Suppressor macrophage treated with lipopolysaccharide for 4 hours (primary cell): ENCODE data around the gene RMDN2.
"Not testable (repeated sequence)": the region's sequence is repeated elsewhere in the genome, so short reads cannot be mapped to it uniquely, and the experiment has no call there.

Source experiments
- DNase-seq: peaks from one replicate; pipeline ENCODE4 v3.0.0-alpha.2; 2020

RMDN2 gene

DNA sequence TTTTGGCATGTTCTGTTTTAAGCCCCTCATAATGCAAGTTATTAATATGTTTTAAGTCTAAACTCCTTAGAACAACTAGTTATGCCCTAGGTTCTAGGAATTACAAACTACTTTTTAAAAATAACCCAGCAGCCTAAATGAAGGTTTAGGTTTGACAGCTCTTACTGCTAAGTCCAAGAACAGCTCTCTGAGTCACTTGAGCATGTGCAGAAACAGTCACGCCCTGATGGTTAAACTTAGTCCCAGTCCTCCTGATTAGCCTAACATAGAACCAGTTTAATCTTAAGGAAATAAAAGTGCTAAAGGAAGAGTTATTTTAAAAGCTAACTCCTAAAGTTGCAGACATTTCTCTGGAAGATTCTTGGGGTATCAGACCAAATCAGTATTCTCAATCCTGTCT is 72.5 kb downstream of the RMDN2 start:
- DNase-seq: no peak

DNA sequence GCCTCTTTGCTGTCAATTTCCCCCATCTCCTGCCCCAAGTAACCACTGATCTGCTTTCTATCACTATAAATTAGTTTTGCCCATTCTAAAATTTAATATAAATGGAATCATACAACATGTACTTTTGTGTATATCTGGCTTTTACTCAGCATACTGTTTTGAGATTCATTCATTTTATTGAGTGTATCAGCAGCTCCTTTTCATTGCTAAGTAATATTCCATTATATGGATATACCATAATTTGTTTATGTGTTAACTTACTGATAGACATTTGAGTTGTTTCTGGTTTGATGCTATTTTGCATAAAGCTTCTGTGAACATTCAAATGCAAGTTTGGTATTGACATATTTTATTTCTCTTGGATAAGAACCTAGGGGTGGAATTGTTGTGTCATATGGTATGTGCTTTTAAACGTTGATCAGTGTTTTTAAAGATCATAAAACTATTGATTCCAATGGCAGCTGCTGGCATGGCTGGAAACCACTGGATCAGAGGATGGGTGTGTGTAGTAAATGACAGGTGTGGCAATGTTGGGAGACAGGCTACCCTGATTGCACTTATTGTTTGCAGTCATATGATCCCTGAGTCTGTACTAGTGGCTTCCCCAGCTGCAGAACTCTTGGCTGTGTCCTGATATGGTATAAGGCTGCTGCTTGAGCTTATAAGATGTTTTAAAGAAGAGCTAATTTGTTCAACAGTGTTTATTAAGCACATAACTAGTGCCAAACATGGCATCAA is 75.6 kb downstream of the RMDN2 start:
- no peak for DNase-seq

- not testable (repeated sequence) for DNase-seq
These were observed 85.1 kb downstream of the RMDN2 start for GRCh38 chr2:38010187-38010586.

DNA sequence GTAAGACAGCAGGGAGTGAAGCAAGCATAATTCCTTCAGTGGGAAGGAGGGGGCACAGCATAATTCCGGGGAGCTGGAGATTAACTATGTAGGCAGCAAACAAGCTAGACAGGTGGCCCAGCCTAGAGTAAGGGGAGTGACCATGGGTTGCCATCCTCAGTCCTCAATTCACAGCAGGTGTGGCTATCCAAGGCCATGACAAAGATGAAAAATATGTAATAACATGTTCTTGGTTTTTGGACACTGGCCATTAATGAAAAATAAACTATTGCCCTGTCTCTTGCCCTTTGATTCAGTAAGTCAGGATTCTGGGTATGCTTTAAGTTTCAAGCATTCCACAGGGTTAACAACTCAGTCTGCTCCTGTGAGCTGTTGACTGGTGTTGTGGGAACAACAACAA is 85.9 kb downstream of the RMDN2 start:
- DNase-seq: no peak

DNA sequence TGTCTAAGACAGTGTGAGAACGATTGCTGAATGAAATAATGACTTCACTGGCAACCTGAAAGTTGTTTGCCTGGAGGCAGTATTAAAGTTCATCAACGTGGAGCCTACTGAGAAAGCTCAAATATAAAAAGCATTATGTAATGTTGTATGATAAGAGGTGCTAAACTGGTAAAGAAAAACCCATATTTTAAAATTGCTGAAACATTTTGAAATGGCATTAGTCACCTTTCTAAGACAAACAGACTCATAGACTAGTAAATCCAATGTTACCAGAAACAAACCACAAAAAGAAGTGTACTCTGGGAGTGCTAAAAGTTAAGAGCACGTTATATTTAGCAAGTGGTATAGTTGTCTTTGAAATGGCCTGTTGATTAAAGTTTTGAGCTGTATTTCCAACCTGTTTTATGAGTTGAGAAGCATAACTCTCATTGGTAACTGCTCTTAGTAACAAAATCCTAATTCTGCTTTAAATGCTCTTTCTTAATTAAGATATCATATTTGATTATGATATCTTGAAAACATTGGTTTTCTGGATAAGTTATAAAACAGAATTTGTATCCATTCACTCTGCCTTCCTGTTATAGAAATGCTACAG is 88.2 kb downstream of the RMDN2 start:
- DNase-seq: no peak

- peak; percentile 84 for DNase-seq
These were observed 91.1 kb downstream of the RMDN2 start for GRCh38 chr2:38016219-38016618.

GRCh38 chr2:38017836-38018235 is 92.7 kb downstream of the RMDN2 start:
- DNase-seq: no peak

DNA sequence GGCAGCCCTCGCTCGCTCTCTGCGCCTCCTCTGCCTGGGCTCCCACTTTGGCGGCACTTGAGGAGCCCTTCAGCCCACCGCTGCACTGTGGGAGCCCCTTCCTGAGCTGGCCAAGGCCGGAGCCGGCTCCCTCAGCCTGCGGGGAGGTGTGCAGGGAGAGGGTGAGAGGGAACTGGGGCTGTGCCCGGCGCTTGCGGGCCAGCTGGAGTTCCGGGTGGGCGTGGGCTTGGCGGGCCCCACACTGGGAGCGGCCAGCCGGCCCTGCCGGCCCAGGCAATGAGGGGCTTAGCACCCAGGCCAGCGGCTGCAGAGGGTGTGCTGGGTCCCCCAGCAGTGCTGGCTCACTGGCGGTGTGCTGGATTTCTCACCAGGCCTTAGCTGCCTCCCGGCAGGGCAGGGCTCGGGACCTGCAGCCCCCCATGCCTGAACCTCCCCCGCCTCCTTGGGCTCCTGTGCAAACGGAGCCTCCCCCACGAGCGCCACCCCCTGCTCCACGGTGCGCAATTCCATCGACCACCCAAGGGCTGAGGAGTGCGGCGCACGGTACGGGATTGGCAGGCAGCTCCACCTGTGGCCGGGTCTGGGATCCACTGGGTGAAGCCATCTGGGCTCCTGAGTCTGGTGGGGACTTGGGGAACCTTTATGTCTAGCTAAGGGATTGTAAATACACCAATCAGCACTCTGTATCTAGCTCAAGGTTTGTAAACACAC is 95.4 kb downstream of the RMDN2 start:
- DNase-seq: not testable (repeated sequence)

DNA sequence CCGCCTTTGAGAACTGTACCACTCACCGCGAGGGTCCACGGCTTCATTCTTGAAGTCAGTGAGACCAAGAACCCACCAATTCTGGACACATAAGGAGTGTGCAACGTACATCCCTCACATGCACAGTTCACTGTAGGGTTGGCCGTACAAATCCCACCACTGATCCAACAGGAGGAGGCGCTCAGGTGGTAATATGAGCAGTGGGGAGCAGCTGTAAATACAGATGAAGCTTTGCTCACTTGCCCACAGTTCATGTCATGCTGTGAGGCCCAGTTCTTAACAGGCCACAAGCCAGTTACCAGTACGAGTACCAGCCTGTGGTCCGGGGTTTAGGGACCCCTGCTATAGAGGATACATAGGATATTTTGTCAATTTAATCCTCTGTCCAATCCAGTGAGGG is 96.5 kb downstream of the RMDN2 start:
- no peak for DNase-seq

DNA sequence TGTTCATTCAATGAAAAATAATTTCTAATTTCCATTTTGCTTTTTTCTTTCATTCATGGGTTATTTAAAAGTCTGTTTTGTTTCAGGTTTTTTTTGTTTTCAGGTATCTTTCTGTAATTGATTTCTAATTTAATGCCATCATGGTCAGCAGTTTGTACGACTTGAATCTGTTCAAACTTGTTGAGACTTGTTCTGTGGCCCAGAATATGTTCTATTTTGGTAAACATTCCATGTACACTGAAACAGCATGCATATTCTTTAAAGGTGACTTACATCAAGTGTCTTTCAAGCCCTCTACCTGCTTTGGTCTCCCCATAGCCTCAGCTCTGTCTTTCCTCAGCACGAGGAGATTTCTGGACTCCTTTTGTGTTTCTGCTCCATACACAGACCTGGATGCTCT is 101.8 kb downstream of the RMDN2 start:
- no peak for DNase-seq

DNA sequence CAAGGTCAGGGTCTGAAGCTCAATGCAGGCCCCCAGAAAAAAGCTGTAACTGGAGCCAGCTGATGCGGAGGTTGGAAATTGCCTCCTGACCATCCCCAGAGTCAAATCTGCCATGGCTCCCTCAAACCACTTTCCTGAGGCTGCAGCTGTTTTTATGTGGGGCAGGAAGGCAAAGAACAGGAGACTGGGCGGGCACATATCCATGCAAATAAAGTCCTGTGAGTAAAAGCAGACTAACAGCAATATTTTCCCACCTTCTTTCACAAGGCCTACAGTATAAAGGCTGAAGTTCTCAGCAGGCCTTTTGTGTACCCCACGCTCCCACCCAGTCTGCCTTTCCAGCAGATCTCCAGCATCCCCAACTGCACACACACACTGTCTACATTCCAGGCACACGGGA is 103.7 kb downstream of the RMDN2 start:
- no peak for DNase-seq

DNA sequence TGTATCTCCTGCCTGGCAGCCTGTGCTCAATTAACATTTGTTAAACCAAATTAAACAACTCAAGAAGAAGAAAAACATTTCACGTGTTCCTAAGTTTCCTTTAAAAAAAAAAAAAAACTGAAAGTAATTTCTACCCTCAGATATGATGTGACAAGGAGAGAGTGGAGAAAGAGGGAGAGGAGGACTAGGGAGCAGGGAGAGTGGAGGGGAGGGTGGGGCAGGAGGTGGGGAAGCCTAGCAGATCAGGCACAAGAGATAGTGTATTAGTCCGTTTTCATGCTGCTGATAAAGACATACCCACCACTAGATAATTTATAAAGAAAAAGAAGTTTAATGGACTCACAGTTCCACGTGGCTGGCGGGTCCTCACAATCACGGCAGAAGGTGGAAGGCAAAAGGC is 104.4 kb downstream of the RMDN2 start:
- DNase-seq: no peak

- DNase-seq: peak; percentile 58
These were observed 105.7 kb downstream of the RMDN2 start for GRCh38 chr2:38030635-38031355.

DNA sequence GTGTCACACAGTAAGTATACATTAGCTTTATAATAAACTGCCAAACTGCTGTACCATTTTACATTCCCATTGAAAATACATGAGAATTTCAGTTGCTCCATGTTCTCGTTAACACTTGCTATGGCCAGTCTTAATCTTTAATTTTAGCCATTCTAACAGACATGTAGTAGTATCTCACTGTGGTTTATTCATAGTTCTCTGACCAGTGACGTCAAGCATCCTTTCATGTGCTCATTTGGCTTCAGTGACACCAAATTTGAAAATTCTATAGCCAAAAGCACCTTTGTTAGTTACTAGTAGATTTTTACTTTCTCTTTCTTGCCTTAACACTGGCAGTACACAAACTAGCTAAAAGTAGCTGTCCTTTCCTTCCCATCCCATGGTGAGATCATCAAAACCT is 107.9 kb downstream of the RMDN2 start:
- DNase-seq: no peak

- no peak for DNase-seq
These were observed 108.6 kb downstream of the RMDN2 start for GRCh38 chr2:38033646-38034045.

- DNase-seq: no peak
These were observed 110.9 kb downstream of the RMDN2 start for GRCh38 chr2:38035968-38036367.

GRCh38 chr2:38037325-38037724 is 112.2 kb downstream of the RMDN2 start:
- peak; percentile 60 for DNase-seq

DNA sequence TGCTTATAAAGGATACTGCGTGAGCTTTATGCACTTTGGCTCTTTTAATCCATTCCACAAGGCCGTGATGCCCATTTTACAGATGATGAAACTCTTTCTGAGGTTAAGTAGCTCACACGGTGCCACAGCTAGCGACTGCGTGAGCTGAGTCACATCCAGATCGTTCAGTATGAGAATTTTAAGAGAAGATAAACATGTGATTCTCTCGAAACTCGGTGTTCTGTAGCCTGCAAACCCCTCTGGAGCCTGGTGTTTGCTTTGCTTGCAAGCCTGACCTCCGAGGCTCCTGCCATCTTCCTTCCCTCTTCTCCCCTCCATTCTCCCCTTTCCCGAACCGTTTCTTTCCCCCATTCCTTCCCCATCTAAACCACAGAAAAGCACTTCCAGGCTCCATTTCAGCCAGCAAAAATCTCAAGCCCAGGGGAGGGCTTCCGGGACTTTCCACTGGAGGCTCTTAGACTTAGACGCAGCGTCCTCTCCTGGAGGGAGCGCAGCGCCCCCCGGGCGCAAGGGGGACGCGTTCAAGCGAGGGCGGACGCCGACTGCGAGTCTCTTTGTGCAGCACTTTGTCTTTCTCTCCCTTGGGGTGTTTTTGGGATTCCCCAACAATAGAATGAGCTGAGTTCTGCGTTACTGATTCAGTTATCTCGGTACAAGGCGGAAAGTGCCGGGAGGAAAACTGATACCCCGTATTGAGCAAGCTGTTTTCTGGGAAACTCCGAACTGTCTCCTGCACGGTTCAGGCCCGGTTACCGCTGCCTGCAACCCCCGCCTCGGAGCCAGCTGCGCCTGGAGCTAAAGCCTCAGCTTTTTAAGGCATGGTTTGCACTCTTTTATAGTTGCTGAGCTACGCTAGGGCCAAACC is 112.9 kb downstream of the RMDN2 start:
- peak; percentile 80 for DNase-seq

GRCh38 chr2:38038682-38039081 is 113.6 kb downstream of the RMDN2 start:
- DNase-seq: peak; percentile 37

DNA sequence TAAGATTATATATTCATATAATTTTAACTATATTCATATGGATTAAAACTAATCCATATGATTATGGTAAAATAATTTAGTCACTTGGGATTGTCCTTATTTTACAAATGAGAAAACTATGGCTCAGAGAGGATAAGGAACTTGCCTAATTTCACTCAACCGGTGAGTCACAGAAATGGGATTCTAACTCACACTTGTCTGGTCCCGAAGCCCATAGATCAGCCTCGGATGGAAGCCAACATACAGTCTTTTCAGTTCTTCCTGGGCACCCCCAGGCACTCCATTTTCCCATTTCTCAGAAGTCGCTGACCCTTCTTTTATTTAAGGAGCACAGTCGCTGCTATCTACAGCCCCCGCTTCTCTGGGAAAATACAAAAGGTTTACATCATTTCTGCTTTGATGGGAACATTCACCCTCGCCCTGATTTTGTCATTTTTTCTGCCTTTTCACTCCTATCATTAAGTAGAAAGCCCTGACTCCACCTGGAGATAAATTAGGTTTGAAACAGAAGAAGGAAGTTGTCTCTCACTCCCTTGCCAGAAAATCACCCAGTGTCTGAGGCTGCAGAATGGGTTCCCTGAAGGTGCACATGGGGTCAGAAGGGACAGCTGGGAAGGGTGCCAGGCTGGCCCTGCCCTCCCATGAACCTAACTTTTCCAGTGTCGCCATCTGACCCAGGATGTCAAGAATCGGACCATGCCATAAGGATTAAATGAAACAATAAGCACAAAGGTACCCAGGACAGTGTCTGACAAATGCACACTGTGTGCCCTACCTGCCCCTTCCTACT is 114.2 kb downstream of the RMDN2 start:
- DNase-seq: peak; percentile 87

- DNase-seq: no peak
These were observed 120.7 kb downstream of the RMDN2 start for GRCh38 chr2:38045811-38046210.

DNA sequence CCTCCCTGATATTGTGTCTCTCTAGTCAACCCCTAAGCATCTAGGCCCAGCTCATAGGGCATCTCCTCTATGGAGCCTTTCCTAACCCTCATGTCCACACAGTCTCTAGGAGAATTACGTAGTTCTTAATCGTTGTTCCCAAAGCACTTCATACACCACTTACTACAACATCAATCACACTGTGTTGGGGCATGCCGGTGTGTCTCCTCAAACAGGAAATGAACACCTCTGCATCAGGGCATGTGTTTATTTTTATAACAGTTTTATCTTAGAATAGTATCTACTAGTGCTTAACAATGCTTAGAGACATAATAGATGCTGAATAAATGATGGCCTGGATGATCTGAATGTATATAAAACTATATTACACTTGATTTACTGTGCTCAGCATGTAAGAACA is 131.1 kb downstream of the RMDN2 start:
- no peak for DNase-seq
